T-helper 1 cell treated with Interleukin-12 subunit alpha and Interleukin-12 subunit beta and Interleukin-4 antibody, amounts not matched to agents 30 ng/mL and 1 ng/mL, for 36 hours (primary cell): ENCODE results near the gene GNB1L. TPM values are rescaled to one million over a fixed set of nuclear protein-coding genes. Genes with fewer than 3 reads are reported as not detected.
"Not testable (repeated sequence)": the region's sequence is repeated elsewhere in the genome, so short reads cannot be mapped to it uniquely, and the experiment has no call there.

Experiments
- intact Hi-C: fragments of 100-400 bp; cut with micrococcal nuclease; formaldehyde crosslinking; loops from one replicate; pipeline ENCODE4 v1.15.1; 2024
- total RNA-seq: library from RNA; stranded (reverse); gene quantifications from 2 replicates; pipeline ENCODE4 v1.2.3, GENCODE V29; 2022

Gene GNB1L
- total RNA-seq, 1 donor from 2014 or later = 10.5 TPM

- intact Hi-C loops = no loop called here
These were observed 35.3 kb upstream of the GNB1L start for GRCh38 chr22:19889951-19890350.

GRCh38 chr22:19888131-19888746 lies 33.6 kb upstream of the GNB1L start:
- intact Hi-C loops = no loop called here

- intact Hi-C loops = no loop called here
These were observed 32.7 kb upstream of the GNB1L start for GRCh38 chr22:19887256-19887985.

DNA sequence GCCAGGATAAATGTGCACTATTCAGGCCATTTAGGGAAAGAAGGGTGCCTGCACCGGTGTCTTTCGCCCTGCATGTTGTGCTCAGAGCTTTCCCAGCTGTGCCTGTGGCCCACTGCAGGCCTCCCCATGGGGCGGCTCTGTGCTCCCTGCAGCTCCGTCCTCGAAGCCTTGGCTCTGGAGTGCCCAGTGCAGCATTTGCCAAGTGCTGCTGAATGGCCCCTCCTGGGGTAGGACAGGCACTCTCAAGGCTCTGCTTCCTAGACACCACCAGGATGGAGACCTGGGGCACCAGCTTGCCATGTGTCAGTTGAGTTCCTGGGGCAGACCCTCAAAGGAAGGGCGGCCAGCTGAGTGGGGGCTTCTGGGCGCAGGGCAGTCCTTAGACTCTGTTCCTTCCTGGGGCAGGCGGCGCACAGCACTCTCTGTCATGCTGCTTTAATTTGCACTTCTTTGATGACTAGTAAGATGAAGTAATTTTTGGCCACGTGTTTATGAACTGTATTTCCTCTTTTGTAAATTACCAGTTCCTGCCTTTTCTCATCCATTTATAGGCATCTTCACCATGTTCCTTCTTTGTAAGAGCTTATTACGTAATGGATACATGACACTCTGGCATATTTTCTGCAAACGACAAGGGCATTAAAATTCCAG lies 32.1 kb upstream of the GNB1L start:
- intact Hi-C loops = no loop called here

GRCh38 chr22:19885841-19886592 lies 31.3 kb upstream of the GNB1L start:
- intact Hi-C loops = no loop called here

GRCh38 chr22:19884954-19885751 lies 30.5 kb upstream of the GNB1L start:
- intact Hi-C loops = no loop called here

GRCh38 chr22:19884161-19884953 lies 29.7 kb upstream of the GNB1L start:
- intact Hi-C loops = no loop called here

GRCh38 chr22:19883446-19883845 lies 28.8 kb upstream of the GNB1L start:
- intact Hi-C loops = not testable (repeated sequence)

DNA sequence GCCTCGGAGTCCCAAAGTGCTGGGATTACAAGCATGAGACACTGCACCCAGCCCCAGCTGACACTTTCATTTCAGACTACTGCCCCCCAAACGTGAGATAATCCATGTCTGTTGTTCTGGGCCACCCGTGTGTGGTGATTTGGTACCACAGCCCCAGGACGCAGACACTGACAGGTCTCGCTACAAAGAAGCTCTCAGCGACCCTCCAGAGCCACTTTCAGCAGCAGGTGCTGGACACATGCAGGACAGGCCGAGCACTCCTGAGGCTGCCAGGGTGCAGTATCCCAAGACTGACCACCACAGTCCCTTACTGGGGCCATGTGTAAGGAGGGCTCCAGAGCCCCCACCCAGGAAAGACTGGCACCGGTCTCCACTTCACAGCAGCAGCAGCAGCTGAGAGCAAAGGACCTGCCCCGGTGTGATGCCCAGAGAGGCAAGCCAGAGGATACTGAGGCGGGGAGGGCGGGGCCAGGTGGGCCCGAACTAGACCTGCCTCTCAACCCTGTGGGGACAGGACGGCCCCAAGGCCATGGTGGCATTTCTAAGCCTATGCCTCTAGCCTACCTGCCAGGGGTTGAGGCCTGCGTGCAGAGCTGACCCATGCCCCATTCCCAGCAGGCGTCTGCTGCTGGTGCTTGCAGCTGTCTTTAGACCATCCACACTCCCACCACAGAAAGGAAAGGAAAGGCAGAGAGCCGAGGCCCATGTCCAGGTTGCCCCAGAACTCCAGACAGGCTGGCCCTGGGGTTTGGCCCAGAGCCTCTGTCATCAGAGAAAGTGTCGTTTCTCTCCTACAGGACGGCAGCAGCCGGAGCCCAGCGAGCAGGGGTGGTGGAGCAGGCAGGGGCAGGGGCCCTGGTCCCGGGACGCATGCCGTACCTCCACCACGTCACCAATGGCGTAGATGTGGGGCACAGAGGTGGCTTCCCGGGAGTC lies 28.0 kb upstream of the GNB1L start:
- intact Hi-C loops = no loop called here

- intact Hi-C loops = no loop called here
These were observed 26.3 kb upstream of the GNB1L start for GRCh38 chr22:19880786-19881569.

- intact Hi-C loops = no loop called here
These were observed 25.5 kb upstream of the GNB1L start for GRCh38 chr22:19879992-19880785.

- intact Hi-C loops = no loop called here
These were observed 24.9 kb upstream of the GNB1L start for GRCh38 chr22:19879643-19879991.

DNA sequence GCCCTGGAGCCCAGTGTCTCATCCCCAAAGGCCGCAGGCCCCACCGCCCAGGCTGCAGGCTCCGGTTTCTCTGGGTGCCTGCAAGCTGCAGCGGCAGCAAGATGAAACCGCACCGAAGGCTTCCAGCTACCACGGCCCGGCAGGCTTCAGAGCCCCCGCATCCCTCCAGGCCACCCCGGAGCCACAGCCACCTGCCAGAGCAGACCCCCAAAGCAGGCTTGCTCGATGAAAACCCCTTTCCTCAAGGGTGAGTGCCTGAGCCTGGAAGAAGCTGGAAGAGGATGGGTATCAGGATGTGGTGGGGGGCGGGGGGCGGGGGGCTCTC lies 24.5 kb upstream of the GNB1L start:
- intact Hi-C loops = no loop called here

DNA sequence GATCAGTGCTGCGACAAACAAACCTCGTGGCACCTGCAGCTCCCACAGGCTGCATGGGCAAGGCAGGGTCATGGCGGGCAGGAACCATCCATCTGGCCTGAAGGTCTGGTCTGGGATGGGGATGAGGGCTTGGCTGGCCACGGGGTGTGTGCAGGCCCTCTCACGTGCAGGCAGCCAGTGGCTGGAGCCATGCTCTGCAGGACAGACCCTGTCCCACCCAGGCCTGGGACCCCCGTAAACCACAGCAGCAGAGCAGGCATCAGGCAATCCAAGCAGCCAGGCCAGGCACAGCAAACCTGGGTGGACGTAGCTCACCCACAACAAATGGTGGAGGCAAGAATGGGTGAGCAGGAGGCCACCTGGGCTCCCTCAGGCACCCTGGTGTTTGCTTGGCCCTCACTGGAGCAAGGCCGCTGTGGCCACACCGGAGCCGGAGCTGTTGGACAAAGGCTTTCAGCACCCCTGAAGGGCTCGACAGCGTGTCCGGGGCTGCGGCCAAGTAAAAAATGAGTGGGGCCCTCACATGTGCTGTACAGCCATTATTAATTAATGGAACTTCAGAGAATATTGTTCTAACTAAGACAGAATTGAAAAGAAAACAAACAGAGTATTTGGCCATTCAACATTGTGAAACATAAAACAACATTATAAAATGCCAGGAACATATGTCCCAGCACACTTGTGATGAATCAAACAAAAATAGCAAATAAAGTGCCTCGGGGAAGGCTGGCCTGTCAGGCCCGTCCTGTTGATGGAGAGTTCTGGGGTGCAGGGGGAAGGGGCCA lies 24.0 kb upstream of the GNB1L start:
- intact Hi-C loops = no loop called here

- intact Hi-C loops = no loop called here
These were observed 23.1 kb upstream of the GNB1L start for GRCh38 chr22:19877626-19878339.

GRCh38 chr22:19876941-19877625 lies 22.4 kb upstream of the GNB1L start:
- intact Hi-C loops = no loop called here
